MM.1S (cell line): ENCODE data around the gene MAGEB2.

ENCODE experiments used
- CTCF ChIP-seq: fragments of 300-600 bp; sonication (generic); IDR thresholded peaks from 2 replicates; pipeline ENCODE4 v1.5.1; 2016; ENCODE audit warnings: antibody characterized with exemption, low read length, mixed read lengths
- EZH2 ChIP-seq: fragments of 300-600 bp; sonication (generic); optimal IDR thresholded peaks from 2 replicates; pipeline ENCODE3; 2017; ENCODE audit warnings: low read depth, mild to moderate bottlenecking, antibody characterized with exemption, low read length, mixed read lengths
- EZH2phosphoT487 ChIP-seq: fragments of 300-600 bp; sonication (generic); IDR thresholded peaks from 2 replicates; pipeline ENCODE4 v1.6.1; 2018; ENCODE audit warnings: antibody characterized with exemption, low read length

DNA sequence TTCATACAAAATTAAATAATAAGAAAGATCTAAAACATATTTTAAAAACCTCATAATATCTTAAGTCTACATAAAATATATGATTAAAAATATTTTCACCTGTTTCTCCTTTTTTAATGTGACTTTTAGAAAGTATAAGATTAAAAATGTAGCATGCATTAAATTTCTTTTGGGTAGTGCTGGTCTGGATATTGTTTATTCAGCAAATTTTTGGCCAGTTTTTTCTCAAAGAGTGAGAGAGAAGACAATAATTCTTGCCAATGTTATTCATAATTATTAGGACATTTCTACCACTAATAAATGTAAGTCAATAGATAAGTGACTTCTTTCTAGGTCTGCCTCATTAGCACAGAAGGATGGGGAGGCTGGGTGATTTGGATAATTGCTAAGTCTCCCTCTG is 45.6 kb downstream of the MAGEB2 start:
- TF ChIP-seq CTCF = no peak
- TF ChIP-seq EZH2 = no peak
- TF ChIP-seq EZH2phosphoT487 = no peak
